Breast epithelium (tissue), 3 donors: Measurements from ENCODE around the gene ENOSF1.

Experiments
- POLR2A ChIP-seq: fragments of 450-650 bp; IDR thresholded peaks from one replicate; pipeline ENCODE4 v1.6.1; 2016; ENCODE audit warnings: antibody characterized with exemption, mild to moderate bottlenecking, moderate library complexity
- POLR2AphosphoS5 ChIP-seq, 3 donors: sonication (generic); formaldehyde crosslinking; IDR thresholded peaks; one replicate each; pipeline ENCODE4 v1.6.1; 2017; ENCODE audit warnings: antibody characterized with exemption in 3 of 3
- TF ChIP-seq, protein P1 (sequence below), 3 donors: fragments of 450-650 bp; IDR thresholded peaks; one replicate each; pipeline ENCODE4 v1.5.1; 2016 to 2017; ENCODE audit warnings: antibody characterized with exemption in 3 of 3, mild to moderate bottlenecking in 3 of 3, moderate library complexity in 3 of 3

DNA sequence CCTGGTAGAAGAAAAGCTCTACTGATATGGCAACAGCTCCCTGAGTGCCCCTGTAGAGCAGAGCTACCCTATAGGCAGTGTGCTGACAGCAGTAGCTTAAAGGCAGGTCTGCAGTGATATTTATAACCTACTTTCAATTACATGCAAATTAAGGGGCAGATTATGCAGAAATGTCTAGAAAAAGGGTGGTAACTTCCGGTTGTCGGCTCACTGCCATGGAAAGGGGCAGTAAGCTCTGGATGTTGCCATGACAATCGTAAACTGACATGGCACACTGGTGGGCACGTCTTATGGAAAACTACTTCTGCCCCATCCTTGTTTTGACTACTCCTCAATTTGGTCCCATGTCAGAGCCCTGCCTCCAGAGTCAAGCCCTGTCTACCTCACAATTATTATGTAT is 57.8 kb downstream of the ENOSF1 start:
- TF ChIP-seq, protein P1, sequence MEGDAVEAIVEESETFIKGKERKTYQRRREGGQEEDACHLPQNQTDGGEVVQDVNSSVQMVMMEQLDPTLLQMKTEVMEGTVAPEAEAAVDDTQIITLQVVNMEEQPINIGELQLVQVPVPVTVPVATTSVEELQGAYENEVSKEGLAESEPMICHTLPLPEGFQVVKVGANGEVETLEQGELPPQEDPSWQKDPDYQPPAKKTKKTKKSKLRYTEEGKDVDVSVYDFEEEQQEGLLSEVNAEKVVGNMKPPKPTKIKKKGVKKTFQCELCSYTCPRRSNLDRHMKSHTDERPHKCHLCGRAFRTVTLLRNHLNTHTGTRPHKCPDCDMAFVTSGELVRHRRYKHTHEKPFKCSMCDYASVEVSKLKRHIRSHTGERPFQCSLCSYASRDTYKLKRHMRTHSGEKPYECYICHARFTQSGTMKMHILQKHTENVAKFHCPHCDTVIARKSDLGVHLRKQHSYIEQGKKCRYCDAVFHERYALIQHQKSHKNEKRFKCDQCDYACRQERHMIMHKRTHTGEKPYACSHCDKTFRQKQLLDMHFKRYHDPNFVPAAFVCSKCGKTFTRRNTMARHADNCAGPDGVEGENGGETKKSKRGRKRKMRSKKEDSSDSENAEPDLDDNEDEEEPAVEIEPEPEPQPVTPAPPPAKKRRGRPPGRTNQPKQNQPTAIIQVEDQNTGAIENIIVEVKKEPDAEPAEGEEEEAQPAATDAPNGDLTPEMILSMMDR (IDR thresholded peaks at IDR 0.05) = no peak
- TF ChIP-seq POLR2AphosphoS5 (IDR thresholded peaks at IDR 0.05) (no peak), POLR2A (no peak)
